Sigmoid colon (tissue), 7 donors: Measurements from ENCODE around the gene ANKRD44. TPM values are rescaled to one million over a fixed set of nuclear protein-coding genes. Genes with fewer than 3 reads are reported as not detected.

Source experiments
- DNase-seq: peaks from one replicate; pipeline ENCODE4 v3.0.0-alpha.2; 2019
- H3K27ac ChIP-seq, 4 donors: fragments of 200-600 bp; sonication (generic); one replicate each; pipeline ENCODE4 v1.5.1; 2016 to 2019; ENCODE audit warnings: mild to moderate bottlenecking in 1 of 4
- H3K27me3 ChIP-seq, 3 donors: fragments of 200-600 bp; sonication (generic); one replicate each; pipeline ENCODE4 v1.5.1; 2019; ENCODE audit warnings: mild to moderate bottlenecking in 1 of 3
- H3K36me3 ChIP-seq, 4 donors: fragments of 200-600 bp; sonication (generic); one replicate each; pipeline ENCODE4 v1.5.1; 2016 to 2019
- H3K4me1 ChIP-seq, 4 donors: fragments of 200-600 bp; sonication (generic); one replicate each; pipeline ENCODE4 v1.5.1; 2017 to 2019
- H3K4me3 ChIP-seq, 4 donors: fragments of 200-600 bp; sonication (generic); one replicate each; pipeline ENCODE4 v1.5.1; 2017 to 2019; ENCODE audit warnings: mild to moderate bottlenecking in 2 of 4, moderate library complexity in 1 of 4
- H3K9me3 ChIP-seq, 4 donors: fragments of 200-600 bp in 3 of 4; sonication (generic) in 3 of 4; one replicate each; pipeline versions ENCODE4 v1.5.1 to v1.6.1; 2013 to 2019
- CTCF ChIP-seq, 4 experiments: fragments of 450-650 bp in 3 of 4; fragments of 200-600 bp in 1 of 4; IDR thresholded peaks; one replicate each; pipeline ENCODE4 v1.5.1; 2016 to 2019; ENCODE audit warnings: antibody characterized with exemption in 4 of 4, mild to moderate bottlenecking in 3 of 4, moderate library complexity in 2 of 4
- EP300 ChIP-seq, 4 donors: sonication (generic); formaldehyde crosslinking; IDR thresholded peaks; one replicate each; pipeline ENCODE4 v1.6.1; 2017; ENCODE audit warnings: antibody characterized with exemption in 4 of 4
- POLR2A ChIP-seq, 2 donors: fragments of 450-650 bp; IDR thresholded peaks; one replicate each; pipeline ENCODE4 v1.6.1; 2016; ENCODE audit warnings: antibody characterized with exemption in 2 of 2, mild to moderate bottlenecking in 2 of 2, moderate library complexity in 2 of 2
- POLR2AphosphoS5 ChIP-seq, 4 donors: sonication (generic); formaldehyde crosslinking; IDR thresholded peaks; one replicate each; pipeline ENCODE4 v1.6.1; 2017; ENCODE audit warnings: antibody characterized with exemption in 4 of 4
- WGBS, 2 donors: extraction: QIAGEN DNeasy Blood & Tissue Kit; methylation state at CpG; one replicate each; pipeline ENCODE4 v1.1.7; 2013; 5-methylcytosine and 5-hydroxymethylcytosine counted together
- intact Hi-C: fragments of 100-400 bp; cut with DNase I; formaldehyde crosslinking; loops from one replicate; pipeline ENCODE4 v1.15.1; 2023
- polyA plus RNA-seq, 3 donors: library from polyadenylated mRNA; stranded (reverse); fragments of 200-250 nt; gene quantifications; one replicate each; pipeline ENCODE4 v1.2.3, GENCODE V29; 2013
- total RNA-seq, 4 donors: library from RNA; depleted of rRNA; stranded (reverse); fragments of >200 nt; gene quantifications; one replicate each; pipeline ENCODE4 v1.1.0, GENCODE V29; 2016
- donor health status: healthy with polysubstance abuse.
- donor health status: Bipolar disorder and iron deficiency.
- donor health status: healthy.

ANKRD44 gene
- total and polyA plus RNA-seq, 7 donors = 1.2 to 41.1 (median 34.2) TPM

- Histone ChIP-seq H3K36me3 (no peaks in the 10 kb centered on the region), H3K27me3 (no peaks in the 10 kb centered on the region), H3K4me1 (peaks cover 0 to 67% (median 58%) of the 10 kb centered on the region in 4 donors), H3K9me3 (no peaks in the 10 kb centered on the region), H3K4me3 (no peak overlapping the region), H3K27ac (peak overlapping the region in 3 of 4 donors; percentile 55 to 78 (median 75))
- 80 to 93% methylated on average over 4 of the region's 4 CpGs for WGBS, 2 donors
- no peak for DNase-seq
- TF ChIP-seq POLR2AphosphoS5 (IDR thresholded peaks at IDR 0.05) (no peak), CTCF (IDR thresholded peaks at IDR 0.05) (no peak), POLR2A (IDR thresholded peaks at IDR 0.05) (no peak), EP300 (IDR thresholded peaks at IDR 0.05) (no peak)
- intact Hi-C loops = no loop called here
These were observed 45.5 kb downstream of the ANKRD44 start for GRCh38 chr2:197265036-197265435.

GRCh38 chr2:197264332-197264731 is 46.2 kb downstream of the ANKRD44 start:
- H3K27me3 ChIP-seq = no peaks in the 10 kb centered on the region
- intact Hi-C loops = no loop called here
- 80 to 82% methylated on average over 5 of the region's 5 CpGs for WGBS, 2 donors
- H3K36me3 ChIP-seq = no peaks in the 10 kb centered on the region
- peaks cover 0 to 60% (median 52%) of the 10 kb centered on the region in 4 donors for H3K4me1 ChIP-seq
- DNase-seq = no peak
- no peak overlapping the region for H3K4me3 ChIP-seq
- H3K9me3 ChIP-seq = no peaks in the 10 kb centered on the region
- no peak for TF ChIP-seq EP300 (IDR thresholded peaks at IDR 0.05)
- no peak for TF ChIP-seq CTCF (IDR thresholded peaks at IDR 0.05)
- TF ChIP-seq POLR2AphosphoS5 (IDR thresholded peaks at IDR 0.05) = no peak
- no peak for TF ChIP-seq POLR2A (IDR thresholded peaks at IDR 0.05)
- H3K27ac ChIP-seq = peak overlapping the region in 3 of 4 donors; percentile 55 to 78 (median 75)

- Histone ChIP-seq H3K27me3 (no peaks in the 10 kb centered on the region), H3K4me3 (no peak overlapping the region), H3K9me3 (no peaks in the 10 kb centered on the region), H3K4me1 (peaks cover 0 to 50% (median 49%) of the 10 kb centered on the region in 4 donors), H3K27ac (peak overlapping the region in 3 of 4 donors; percentile 74 to 78 (median 75)), H3K36me3 (no peaks in the 10 kb centered on the region)
- TF ChIP-seq POLR2A (IDR thresholded peaks at IDR 0.05) (no peak), EP300 (IDR thresholded peaks at IDR 0.05) (no peak), CTCF (IDR thresholded peaks at IDR 0.05) (no peak), POLR2AphosphoS5 (IDR thresholded peaks at IDR 0.05) (no peak)
- WGBS, 2 donors = 93 to 94% methylated on average over 9 of the region's 9 CpGs
- no peak for DNase-seq
- intact Hi-C loops = no loop called here
These were observed 47.5 kb downstream of the ANKRD44 start for GRCh38 chr2:197263077-197263476.

- Histone ChIP-seq H3K27ac (peak overlapping the region; percentile 56 to 78 (median 74)), H3K4me1 (peaks cover 0 to 54% (median 48%) of the 10 kb centered on the region in 4 donors), H3K27me3 (no peaks in the 10 kb centered on the region), H3K4me3 (peak overlapping the region in 3 of 4 donors; percentile 7 to 14 (median 13)), H3K9me3 (no peaks in the 10 kb centered on the region), H3K36me3 (no peaks in the 10 kb centered on the region)
- DNase-seq = no peak
- 14 to 21% methylated on average over 6 of the region's 6 CpGs for WGBS, 2 donors
- TF ChIP-seq EP300 (IDR thresholded peaks at IDR 0.05) = no peak
- TF ChIP-seq POLR2AphosphoS5 (IDR thresholded peaks at IDR 0.05) = peak in 1 of 4 donors; percentile 28
- intact Hi-C loops = no loop called here
These were observed 48.8 kb downstream of the ANKRD44 start for GRCh38 chr2:197261808-197262226.

- H3K36me3 ChIP-seq = no peaks in the 10 kb centered on the region
- intact Hi-C loops = loop anchor here (5.0 kb wide), 1 partner anchor 48 kb away; no protein-coding TSS in a partner anchor
- H3K4me3 ChIP-seq = no peak overlapping the region
- H3K27ac ChIP-seq = peak overlapping the region in 2 of 4 donors; percentile 19 to 37
- H3K27me3 ChIP-seq = no peaks in the 10 kb centered on the region
- no peak for DNase-seq
- TF ChIP-seq EP300 (IDR thresholded peaks at IDR 0.05) (no peak), CTCF (IDR thresholded peaks at IDR 0.05) (no peak), POLR2A (IDR thresholded peaks at IDR 0.05) (no peak), POLR2AphosphoS5 (IDR thresholded peaks at IDR 0.05) (no peak)
- peaks cover 0 to 56% (median 49%) of the 10 kb centered on the region in 4 donors for H3K4me1 ChIP-seq
- H3K9me3 ChIP-seq = no peaks in the 10 kb centered on the region
- 87 to 94% methylated on average over 3 of the region's 3 CpGs for WGBS, 2 donors
These were observed 51.0 kb downstream of the ANKRD44 start for GRCh38 chr2:197259470-197259999.
